HFFc6 (cell line): Measurements from ENCODE around the gene ATOH1. TPM values are rescaled to one million over a fixed set of nuclear protein-coding genes. Genes with fewer than 3 reads are reported as not detected.

Source experiments
- DNase-seq: peaks from one replicate; pipeline ENCODE4 v3.0.0-alpha.2; 2018
- H3K27ac Mint-ChIP-seq: 2 replicates; pipeline ENCODE4 v1.8.0; 2020; ENCODE audit warnings: mild to moderate bottlenecking, mixed read lengths
- H3K27me3 Mint-ChIP-seq: 2 replicates; pipeline ENCODE4 v1.8.0; 2021; ENCODE audit warnings: mild to moderate bottlenecking, moderate library complexity, mixed read lengths; ENCODE audit not compliant: insufficient read depth
- H3K36me3 Mint-ChIP-seq: 2 replicates; pipeline ENCODE4 v1.8.0; 2021; ENCODE audit warnings: low read depth, mixed read lengths
- H3K4me1 Mint-ChIP-seq: 2 replicates; pipeline ENCODE4 v1.8.0; 2020; ENCODE audit warnings: low read depth, mixed read lengths
- H3K4me3 Mint-ChIP-seq: 2 replicates; pipeline ENCODE4 v1.8.0; 2020; ENCODE audit warnings: mild to moderate bottlenecking, moderate library complexity, mixed read lengths
- H3K9me3 Mint-ChIP-seq: 2 replicates; pipeline ENCODE4 v1.8.0; 2020; ENCODE audit warnings: mild to moderate bottlenecking, mixed read lengths
- total RNA-seq, 6 experiments: library from RNA; stranded (reverse); fragmentation: NEBNext Ultra II Directional; extraction: Animal tissue kit (Norgen Biotek cat#: 25700); gene quantifications; 2 replicates in 1 of 6; 3 replicates in 5 of 6; pipeline ENCODE4 v1.2.3, GENCODE V29; 2021
- TF ChIP-seq, protein P1 (sequence below): fragments of 200-600 bp; sonication (generic); IDR thresholded peaks from 2 replicates; pipeline ENCODE4 v1.5.0; 2021; ENCODE audit warnings: antibody characterized with exemption, mild to moderate bottlenecking

ATOH1 gene
- total RNA-seq, 6 experiments from 2014 or later, result not detected

DNA sequence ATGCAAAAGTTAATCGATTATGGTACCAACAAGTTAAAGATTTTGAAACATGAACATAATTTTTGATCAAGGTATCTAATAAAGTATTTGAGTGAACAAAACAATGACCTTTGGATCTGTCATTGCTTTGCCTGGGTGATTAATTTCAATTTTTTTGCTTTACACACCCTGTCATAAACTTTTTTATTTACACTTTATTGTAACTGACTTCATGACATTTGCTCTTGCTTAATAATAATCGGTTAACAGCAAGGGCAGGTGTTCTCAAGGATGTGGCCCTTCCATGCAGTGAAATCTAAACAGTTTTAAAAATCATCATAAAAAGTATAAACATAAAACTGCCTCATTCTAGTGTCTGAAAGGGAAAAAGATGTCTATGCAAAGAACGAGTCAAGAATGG is 24.1 kb downstream of the ATOH1 start:
- no peak overlapping the region for H3K27ac Mint-ChIP-seq
- TF ChIP-seq, protein P1, sequence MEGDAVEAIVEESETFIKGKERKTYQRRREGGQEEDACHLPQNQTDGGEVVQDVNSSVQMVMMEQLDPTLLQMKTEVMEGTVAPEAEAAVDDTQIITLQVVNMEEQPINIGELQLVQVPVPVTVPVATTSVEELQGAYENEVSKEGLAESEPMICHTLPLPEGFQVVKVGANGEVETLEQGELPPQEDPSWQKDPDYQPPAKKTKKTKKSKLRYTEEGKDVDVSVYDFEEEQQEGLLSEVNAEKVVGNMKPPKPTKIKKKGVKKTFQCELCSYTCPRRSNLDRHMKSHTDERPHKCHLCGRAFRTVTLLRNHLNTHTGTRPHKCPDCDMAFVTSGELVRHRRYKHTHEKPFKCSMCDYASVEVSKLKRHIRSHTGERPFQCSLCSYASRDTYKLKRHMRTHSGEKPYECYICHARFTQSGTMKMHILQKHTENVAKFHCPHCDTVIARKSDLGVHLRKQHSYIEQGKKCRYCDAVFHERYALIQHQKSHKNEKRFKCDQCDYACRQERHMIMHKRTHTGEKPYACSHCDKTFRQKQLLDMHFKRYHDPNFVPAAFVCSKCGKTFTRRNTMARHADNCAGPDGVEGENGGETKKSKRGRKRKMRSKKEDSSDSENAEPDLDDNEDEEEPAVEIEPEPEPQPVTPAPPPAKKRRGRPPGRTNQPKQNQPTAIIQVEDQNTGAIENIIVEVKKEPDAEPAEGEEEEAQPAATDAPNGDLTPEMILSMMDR, result no peak
- peaks cover 2% of the 10 kb centered on the region; the same call in 1 of the 2 replicates for H3K27me3 Mint-ChIP-seq
- no peaks in the 10 kb centered on the region for H3K36me3 Mint-ChIP-seq
- no peak for DNase-seq
- H3K4me3 Mint-ChIP-seq, result no peak overlapping the region
- no peaks in the 10 kb centered on the region for H3K4me1 Mint-ChIP-seq
- peaks cover 27% of the 10 kb centered on the region for H3K9me3 Mint-ChIP-seq

DNA sequence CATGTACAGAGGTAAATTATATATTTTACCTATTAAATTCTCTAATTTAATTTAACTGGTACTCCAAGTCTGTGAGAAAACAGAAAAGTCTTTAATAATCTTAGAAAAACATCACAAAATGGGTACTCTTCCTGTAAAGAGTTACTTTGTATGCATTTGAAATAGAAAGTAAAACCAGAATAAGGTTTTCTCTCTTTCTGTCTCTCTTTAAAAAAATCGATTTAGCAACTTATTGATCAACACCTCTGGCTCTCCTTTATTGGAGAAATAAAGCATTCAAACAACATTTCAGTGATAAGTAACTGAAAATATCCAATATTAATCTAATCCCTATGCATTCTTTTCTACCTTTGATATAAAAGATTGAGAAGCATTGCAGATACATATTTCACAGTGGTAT is 27.4 kb downstream of the ATOH1 start:
- H3K36me3 Mint-ChIP-seq, result no peaks in the 10 kb centered on the region

DNA sequence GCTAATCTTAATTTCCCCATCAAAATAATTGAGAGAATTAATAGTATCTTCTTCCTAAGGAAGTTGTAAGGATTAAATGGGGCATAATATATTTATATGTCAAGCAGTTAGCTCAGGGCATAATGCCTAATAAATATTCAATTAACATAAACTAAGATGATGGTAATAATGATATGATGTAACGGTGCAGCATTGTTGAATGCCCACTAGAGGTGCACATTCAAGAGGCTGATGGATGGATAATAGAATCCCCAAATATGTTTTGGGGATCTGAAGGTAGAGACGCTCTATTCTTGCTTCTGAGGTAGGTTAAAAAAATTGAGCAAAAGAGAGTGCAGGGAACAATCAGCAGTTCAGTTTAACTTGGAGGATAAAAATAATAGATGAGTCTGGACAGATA is 37.1 kb downstream of the ATOH1 start:
- no peaks in the 10 kb centered on the region for H3K36me3 Mint-ChIP-seq
- DNase-seq, result no peak
- TF ChIP-seq, protein P1, result no peak
- no peaks in the 10 kb centered on the region for H3K27me3 Mint-ChIP-seq
- no peak overlapping the region for H3K4me3 Mint-ChIP-seq
- H3K27ac Mint-ChIP-seq, result no peak overlapping the region
- H3K4me1 Mint-ChIP-seq, result no peaks in the 10 kb centered on the region
- H3K9me3 Mint-ChIP-seq, result peaks cover 10% of the 10 kb centered on the region

More for the DNA sequence above, 27.4 kb downstream of the ATOH1 start:
- no peak overlapping the region for H3K27ac Mint-ChIP-seq
- TF ChIP-seq, protein P1, result no peak
- no peak overlapping the region for H3K4me3 Mint-ChIP-seq
- no peaks in the 10 kb centered on the region for H3K4me1 Mint-ChIP-seq
- H3K27me3 Mint-ChIP-seq, result peaks cover 2% of the 10 kb centered on the region; the same call in 1 of the 2 replicates
- no peak for DNase-seq
- H3K9me3 Mint-ChIP-seq, result peaks cover 48% of the 10 kb centered on the region

DNA sequence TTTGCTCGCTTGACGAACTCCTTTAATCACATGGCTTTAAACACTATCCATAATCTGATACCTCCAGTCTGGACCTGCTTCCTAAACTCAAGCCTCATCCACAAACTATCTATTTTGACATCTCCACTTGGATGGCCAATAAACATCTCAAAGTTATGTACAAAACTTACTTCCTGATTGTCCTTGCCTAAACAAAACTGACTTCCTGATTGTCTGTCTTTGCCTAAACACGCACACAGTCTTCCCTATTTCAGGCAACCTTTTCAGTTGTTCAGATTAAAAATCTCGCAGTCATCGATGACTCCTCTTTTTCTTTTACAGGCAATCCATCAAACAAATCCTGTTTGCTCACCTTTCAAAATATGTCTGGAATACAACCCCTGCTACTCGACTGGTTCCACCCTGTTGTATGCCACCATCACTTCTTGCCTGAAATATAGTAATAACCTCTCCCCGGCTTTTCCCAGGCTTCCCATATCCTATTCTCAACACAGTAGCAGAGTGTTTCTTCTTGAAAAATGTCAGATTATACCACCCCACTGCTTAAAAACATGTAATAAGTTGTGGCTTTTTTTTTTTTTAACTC is 39.0 kb downstream of the ATOH1 start:
- Mint-ChIP-seq H3K4me3 (no peak overlapping the region), H3K27ac (no peak overlapping the region), H3K4me1 (no peaks in the 10 kb centered on the region), H3K9me3 (peaks cover 4% of the 10 kb centered on the region), H3K27me3 (no peaks in the 10 kb centered on the region), H3K36me3 (no peaks in the 10 kb centered on the region)
- no peak for DNase-seq
- TF ChIP-seq, protein P1, result no peak

DNA sequence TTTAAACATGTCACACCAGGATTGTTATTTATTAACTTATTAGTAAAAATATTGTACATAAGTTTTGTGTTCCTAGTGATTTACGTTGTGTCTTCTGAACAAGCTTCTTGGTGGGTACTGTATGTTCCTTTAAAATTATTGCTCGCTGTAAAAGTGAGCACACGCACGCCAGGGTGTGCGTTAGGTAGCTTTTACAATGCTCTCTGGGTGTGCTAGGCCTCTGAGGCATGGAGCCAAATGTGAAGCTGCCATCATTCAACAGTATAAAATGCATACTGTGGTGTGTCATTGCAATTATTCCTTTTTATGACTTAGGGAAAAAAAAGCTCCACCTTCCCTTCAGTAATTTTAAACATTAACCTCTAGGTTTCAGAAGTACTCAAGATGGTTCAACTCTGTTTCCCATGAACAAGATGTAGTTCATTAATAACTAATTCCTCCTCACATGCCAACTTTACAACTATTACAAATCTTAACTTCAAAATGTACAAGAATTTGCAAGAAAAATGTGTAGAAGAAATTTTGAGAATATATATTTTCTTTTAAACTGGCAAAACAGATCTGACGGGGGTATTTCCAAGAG is 42.4 kb downstream of the ATOH1 start:
- Mint-ChIP-seq H3K9me3 (peaks cover 4% of the 10 kb centered on the region), H3K36me3 (no peaks in the 10 kb centered on the region), H3K4me3 (no peak overlapping the region), H3K4me1 (no peaks in the 10 kb centered on the region), H3K27me3 (no peaks in the 10 kb centered on the region), H3K27ac (no peak overlapping the region)
- TF ChIP-seq, protein P1, result no peak
- DNase-seq, result no peak
